ENCODE measurements around the gene SDHA. TPM values are rescaled to one million over a fixed set of nuclear protein-coding genes. Genes with fewer than 3 reads are reported as not detected.

SDHA gene
- total RNA-seq, 2 experiments from 2014 or later, result 144 to 150 TPM

- ChIA-PET CTCF (interaction anchor here (1.3 kb wide), 1 partner anchor 9 kb away, joined by 8 read pairs; no protein-coding TSS in a partner anchor), POLR2A (no interaction called here)
- H3K4me3 Mint-ChIP-seq, result no peak overlapping the region
- H3K4me1 Mint-ChIP-seq, result no peaks in the 10 kb centered on the region
- H3K27me3 Mint-ChIP-seq, result peaks cover 5% of the 10 kb centered on the region
- H3K36me3 Mint-ChIP-seq (ENCODE audit: low read depth), result no peaks in the 10 kb centered on the region
- DNase-seq, result no peak
- H3K9me3 Mint-ChIP-seq, result no peaks in the 10 kb centered on the region
- no peak overlapping the region for H3K27ac Mint-ChIP-seq
Measured at GRCh38 chr5:179401-179800, 38.7 kb upstream of the SDHA start.

- Mint-ChIP-seq H3K4me1 (no peaks in the 10 kb centered on the region), H3K9me3 (no peaks in the 10 kb centered on the region), H3K4me3 (no peak overlapping the region), H3K36me3 (ENCODE audit: low read depth) (no peaks in the 10 kb centered on the region), H3K27me3 (peaks cover 5% of the 10 kb centered on the region), H3K27ac (no peak overlapping the region)
- no peak for DNase-seq
- POLR2A ChIA-PET, result no interaction called here
- CTCF ChIA-PET, result no interaction called here
Measured at GRCh38 chr5:180286-180918, 37.7 kb upstream of the SDHA start.

GRCh38 chr5:181160-181559 lies 37.0 kb upstream of the SDHA start:
- no peak overlapping the region for H3K27ac Mint-ChIP-seq
- no peaks in the 10 kb centered on the region for H3K36me3 Mint-ChIP-seq (ENCODE audit: low read depth)
- no peaks in the 10 kb centered on the region for H3K4me1 Mint-ChIP-seq
- H3K4me3 Mint-ChIP-seq, result no peak overlapping the region
- ChIA-PET CTCF (no interaction called here), POLR2A (no interaction called here)
- no peaks in the 10 kb centered on the region for H3K9me3 Mint-ChIP-seq
- no peak for DNase-seq
- peaks cover 5% of the 10 kb centered on the region for H3K27me3 Mint-ChIP-seq

GRCh38 chr5:181566-181965 lies 36.6 kb upstream of the SDHA start:
- no peak overlapping the region for H3K4me3 Mint-ChIP-seq
- ChIA-PET CTCF (no interaction called here), POLR2A (no interaction called here)

GRCh38 chr5:182126-182525 lies 36.0 kb upstream of the SDHA start:
- DNase-seq, result no peak
- Mint-ChIP-seq H3K36me3 (ENCODE audit: low read depth) (no peaks in the 10 kb centered on the region), H3K27me3 (peaks cover 5% of the 10 kb centered on the region), H3K27ac (no peak overlapping the region), H3K9me3 (no peaks in the 10 kb centered on the region), H3K4me1 (no peaks in the 10 kb centered on the region), H3K4me3 (no peak overlapping the region)
- ChIA-PET POLR2A (no interaction called here), CTCF (no interaction called here)

More at GRCh38 chr5:181566-181965, 36.6 kb upstream of the SDHA start:
- H3K4me1 Mint-ChIP-seq, result no peaks in the 10 kb centered on the region
- H3K36me3 Mint-ChIP-seq (ENCODE audit: low read depth), result no peaks in the 10 kb centered on the region
- H3K27ac Mint-ChIP-seq, result no peak overlapping the region
- no peak for DNase-seq
- peaks cover 5% of the 10 kb centered on the region for H3K27me3 Mint-ChIP-seq
- no peaks in the 10 kb centered on the region for H3K9me3 Mint-ChIP-seq

- ChIA-PET POLR2A (no interaction called here), CTCF (no interaction called here)
- Mint-ChIP-seq H3K4me3 (no peak overlapping the region), H3K27me3 (peaks cover 3% of the 10 kb centered on the region), H3K27ac (no peak overlapping the region), H3K9me3 (no peaks in the 10 kb centered on the region), H3K36me3 (ENCODE audit: low read depth) (no peaks in the 10 kb centered on the region), H3K4me1 (peaks cover 6% of the 10 kb centered on the region)
- no peak for DNase-seq
Measured at GRCh38 chr5:184471-184870, 33.6 kb upstream of the SDHA start.

GRCh38 chr5:185095-186070 lies 32.7 kb upstream of the SDHA start:
- Mint-ChIP-seq H3K4me1 (peaks cover 9% of the 10 kb centered on the region), H3K36me3 (ENCODE audit: low read depth) (no peaks in the 10 kb centered on the region), H3K27me3 (no peaks in the 10 kb centered on the region), H3K4me3 (no peak overlapping the region), H3K9me3 (no peaks in the 10 kb centered on the region), H3K27ac (no peak overlapping the region)
- ChIA-PET POLR2A (no interaction called here), CTCF (no interaction called here)
- no peak for DNase-seq

- DNase-seq, result no peak
- no peaks in the 10 kb centered on the region for H3K27me3 Mint-ChIP-seq
- no peaks in the 10 kb centered on the region for H3K36me3 Mint-ChIP-seq (ENCODE audit: low read depth)
- ChIA-PET POLR2A (no interaction called here), CTCF (no interaction called here)
- H3K4me1 Mint-ChIP-seq, result peaks cover 9% of the 10 kb centered on the region
- no peaks in the 10 kb centered on the region for H3K9me3 Mint-ChIP-seq
- no peak overlapping the region for H3K27ac Mint-ChIP-seq
- no peak overlapping the region for H3K4me3 Mint-ChIP-seq
Measured at GRCh38 chr5:186091-187041, 31.8 kb upstream of the SDHA start.

- Mint-ChIP-seq H3K9me3 (no peaks in the 10 kb centered on the region), H3K27me3 (no peaks in the 10 kb centered on the region), H3K4me1 (peaks cover 9% of the 10 kb centered on the region), H3K36me3 (ENCODE audit: low read depth) (no peaks in the 10 kb centered on the region), H3K4me3 (no peak overlapping the region), H3K27ac (no peak overlapping the region)
- ChIA-PET POLR2A (no interaction called here), CTCF (no interaction called here)
- no peak for DNase-seq
Measured at GRCh38 chr5:187042-187431, 31.1 kb upstream of the SDHA start.

- Mint-ChIP-seq H3K9me3 (no peaks in the 10 kb centered on the region), H3K36me3 (ENCODE audit: low read depth) (no peaks in the 10 kb centered on the region), H3K27ac (no peak overlapping the region), H3K27me3 (no peaks in the 10 kb centered on the region), H3K4me3 (no peak overlapping the region), H3K4me1 (peaks cover 9% of the 10 kb centered on the region)
- DNase-seq, result no peak
- ChIA-PET POLR2A (interaction anchor here (1.1 to 1.5 kb wide), 2 partner anchors 31 to 134 kb away, joined by 3 to 11 read pairs; partner anchors contain the start of genes AHRR, CCDC127 and SDHA), CTCF (interaction anchor here (0.5 to 1.7 kb wide), 19 partner anchors 9 to 1384 kb away, joined by 3 to 22 read pairs (median 4); partner anchors contain the start of genes CCDC127, PDCD6 and SDHA)
Measured at GRCh38 chr5:187617-188451, 30.3 kb upstream of the SDHA start.

- ChIA-PET CTCF (interaction anchor here (0.5 to 1.7 kb wide), 20 partner anchors 10 to 1383 kb away, joined by 3 to 22 read pairs (median 4); partner anchors contain the start of genes CCDC127, PDCD6 and SDHA), POLR2A (interaction anchor here (1.1 to 1.5 kb wide), 2 partner anchors 30 to 133 kb away, joined by 3 to 11 read pairs; partner anchors contain the start of genes AHRR, CCDC127 and SDHA)
- Mint-ChIP-seq H3K27me3 (no peaks in the 10 kb centered on the region), H3K36me3 (ENCODE audit: low read depth) (no peaks in the 10 kb centered on the region), H3K4me3 (no peak overlapping the region), H3K4me1 (peaks cover 9% of the 10 kb centered on the region), H3K27ac (no peak overlapping the region), H3K9me3 (no peaks in the 10 kb centered on the region)
- DNase-seq, result peak; percentile 90
Measured at GRCh38 chr5:188488-189481, 29.3 kb upstream of the SDHA start.
